K562 (cell line): Measurements from ENCODE around the gene NFIC. TPM values are rescaled to one million over a fixed set of nuclear protein-coding genes. Genes with fewer than 3 reads are reported as not detected.
A peak's percentile ranks its signal among the peaks of the same experiment; 100 is the strongest.

Experiments used
- ARID1B ChIP-seq: fragments of 450-650 bp; IDR thresholded peaks from 2 replicates; pipeline ENCODE4 v1.6.1; 2016; ENCODE audit warnings: antibody characterized with exemption, mild to moderate bottlenecking, inconsistent platforms
- ATF1 ChIP-seq, 2 experiments: fragments of 450-650 bp in 1 of 2; IDR thresholded peaks; 2 replicates each; pipeline ENCODE4 v1.6.1; 2016; ENCODE audit warnings: missing compliant biosample characterization in 1 of 2, missing genetic modification characterization in 1 of 2
- ATF7 ChIP-seq: fragments of 450-650 bp; IDR thresholded peaks from 2 replicates; pipeline ENCODE4 v1.7.1; 2014; ENCODE audit warnings: mild to moderate bottlenecking, moderate library complexity
- BRF1 ChIP-seq: IDR thresholded peaks from 3 replicates; pipeline ENCODE4 v1.6.1; 2011; ENCODE audit warnings: borderline replicate concordance, mild to moderate bottlenecking; ENCODE audit not compliant: insufficient read length; ENCODE audit errors: extremely low read depth
- CBX1 ChIP-seq: sonication (generic); IDR thresholded peaks from 2 replicates; pipeline ENCODE4 v1.6.1; 2016; ENCODE audit warnings: antibody characterized with exemption, low read depth, mild to moderate bottlenecking
- DEAF1 ChIP-seq: fragments of 450-650 bp; formaldehyde crosslinking; IDR thresholded peaks from 2 replicates; pipeline ENCODE4 v1.4.0; 2020; ENCODE audit warnings: mild to moderate bottlenecking, moderate library complexity
- DNMT1 ChIP-seq: fragments of 450-650 bp; IDR thresholded peaks from 2 replicates; pipeline ENCODE4 v1.6.1; 2016; ENCODE audit warnings: antibody characterized with exemption, mild to moderate bottlenecking
- E2F8 ChIP-seq: fragments of 450-650 bp; IDR thresholded peaks from 2 replicates; pipeline ENCODE4 v1.7.1; 2018; ENCODE audit warnings: mild to moderate bottlenecking, low read depth; ENCODE audit not compliant: partially characterized antibody
- HSF4 ChIP-seq: fragments of 250-450 bp; sonication (Bioruptor Pico); IDR thresholded peaks from 2 replicates; pipeline ENCODE4 v2.1.2; 2022; ENCODE audit warnings: mild to moderate bottlenecking, moderate library complexity, borderline replicate concordance
- KDM1A ChIP-seq, 2 experiments: fragments of 450-650 bp; IDR thresholded peaks; 2 replicates each; pipeline ENCODE4 v1.6.1; 2016; ENCODE audit warnings: mild to moderate bottlenecking in 2 of 2
- LCOR ChIP-seq: sonication (generic); formaldehyde crosslinking; IDR thresholded peaks from 2 replicates; pipeline ENCODE4 v1.8.0; 2022; ENCODE audit warnings: mild to moderate bottlenecking, missing genetic modification reagents
- MCM5 ChIP-seq: fragments of 450-650 bp; IDR thresholded peaks from 2 replicates; pipeline ENCODE4 v1.6.1; 2016; ENCODE audit warnings: low read depth
- MTA2 ChIP-seq: fragments of 450-650 bp; IDR thresholded peaks from 2 replicates; pipeline ENCODE4 v1.6.1; 2016; ENCODE audit warnings: low read depth
- NONO ChIP-seq, 2 experiments: fragments of 200-400 bp in 1 of 2; fragments of 450-650 bp in 1 of 2; formaldehyde crosslinking in 1 of 2; IDR thresholded peaks; 2 replicates each; pipeline ENCODE4 v1.6.1; 2017; ENCODE audit warnings: low read depth in 2 of 2, mild to moderate bottlenecking in 2 of 2, moderate library complexity in 2 of 2, low read length in 1 of 2
- NR1H2 ChIP-seq: sonication (generic); formaldehyde crosslinking; IDR thresholded peaks from 2 replicates; pipeline ENCODE4 v1.4.0; 2020; ENCODE audit warnings: mild to moderate bottlenecking, missing genetic modification reagents
- NR2C2 ChIP-seq, 2 experiments: fragments of 200-800 bp in 1 of 2; sonication (Bioruptor generic) in 1 of 2; sonication (generic) in 1 of 2; formaldehyde crosslinking in 1 of 2; IDR thresholded peaks; 2 replicates each; pipeline versions ENCODE4 v1.6.1 to v1.8.0; 2016 to 2022; ENCODE audit warnings: mild to moderate bottlenecking in 1 of 2, missing compliant biosample characterization in 1 of 2, missing genetic modification characterization in 1 of 2, missing genetic modification reagents in 1 of 2
- PHF20 ChIP-seq: fragments of 450-650 bp; IDR thresholded peaks from 2 replicates; pipeline ENCODE4 v1.6.1; 2018; ENCODE audit not compliant: partially characterized antibody
- RCOR1 ChIP-seq, 2 experiments: IDR thresholded peaks; 2 replicates each; pipeline ENCODE4 v1.6.1; 2012; ENCODE audit warnings: low read depth in 2 of 2, low read length in 2 of 2, borderline replicate concordance in 1 of 2, improper control_type of control experiment in 1 of 2
- SMARCA5 ChIP-seq: fragments of 450-650 bp; IDR thresholded peaks from 2 replicates; pipeline ENCODE4 v1.6.1; 2016
- TFAP4 ChIP-seq: sonication (generic); formaldehyde crosslinking; IDR thresholded peaks from 2 replicates; pipeline ENCODE4 v1.8.0; 2022; ENCODE audit warnings: missing genetic modification reagents, mild to moderate bottlenecking, moderate library complexity, borderline replicate concordance
- XRCC5 ChIP-seq: fragments of 200-400 bp; formaldehyde crosslinking; IDR thresholded peaks from 2 replicates; pipeline ENCODE4 v1.6.1; 2017; ENCODE audit warnings: low read depth, mild to moderate bottlenecking, low read length
- ZBED1 ChIP-seq: IDR thresholded peaks from 2 replicates; pipeline ENCODE4 v1.6.1; 2014
- polyA plus RNA-seq, 8 experiments: library from polyadenylated mRNA; depleted of rRNA in 4 of 8; stranded (reverse) in 5 of 8; unstranded in 3 of 8; fragments of >200 nt; fragmentation: Nextera tagmentation in 2 of 8; fragmentation: Illumina TruSeq in 1 of 8; extraction: Ambion mirVana in 2 of 8; extraction: Trizol in 1 of 8; gene quantifications; 2 replicates each; pipeline versions ENCODE4 v1.2.1 to v1.2.3, GENCODE V29; 2011 to 2014; ENCODE audit warnings: inconsistent platforms in 1 of 8, missing spikeins in 1 of 8
- total RNA-seq, 7 experiments: library from RNA; depleted of rRNA in 6 of 7; stranded (reverse); fragments of >200 nt in 6 of 7; fragmentation: Illumina TruSeq in 2 of 7; extraction: Trizol in 2 of 7; gene quantifications; 2 replicates each; pipeline versions ENCODE4 v1.2.1 to v1.2.3, GENCODE V29; 2011 to 2021; ENCODE audit warnings: low replicate concordance in 1 of 7

Gene NFIC
- total and polyA plus RNA-seq, 9 of the 15 experiments (the other 6 are each of a cell fraction or from before 2014, with no cell fraction given): 0.71 to 62.1 (median 6.9) TPM

GRCh38 chr19:3374369-3375112 is 8.2 kb downstream of the NFIC start (continued):
- TF ChIP-seq MTA2 (no peak; the same call in 1 of the 2 replicates), RCOR1 (IDR thresholded peaks at IDR 0.05; ENCODE audit: borderline replicate concordance in 1 of 2, low read depth in 2 of 2, low read length in 2 of 2) (peak; percentile 85 to 87), MCM5 (no peak), ATF7 (peak; percentile 34; the same call in 1 of the 2 replicates), NR1H2 (CRISPR knock-in tag) (no peak), KDM1A (IDR thresholded peaks at IDR 0.05) (peak; percentile 98 to 99), LCOR (CRISPR knock-in tag) (peak; percentile 92), PHF20 (peak; percentile 87), CBX1 (peak; percentile 99), TFAP4 (CRISPR knock-in tag) (peak; percentile 51; the same call in 1 of the 2 replicates), ARID1B (peak; percentile 86), SMARCA5 (peak; percentile 99), E2F8 (peak; percentile 45), NONO (IDR thresholded peaks at IDR 0.05; ENCODE audit: low read depth in 2 of 2, low read length in 1 of 2) (no peak), ZBED1 (no peak), BRF1 (no peak), DNMT1 (no peak), ATF1 (CRISPR knock-in tag; IDR thresholded peaks at IDR 0.05) (no peak), ATF1 (tag; IDR thresholded peaks at IDR 0.05) (peak; percentile 54; the same call in 1 of the 2 replicates), DEAF1 (CRISPR knock-in tag) (no peak), XRCC5 (peak; percentile 67; the same call in 1 of the 2 replicates), HSF4 (CRISPR knock-in tag) (no peak), NR2C2 (CRISPR knock-in tag; IDR thresholded peaks at IDR 0.05) (no peak), NR2C2 (tag; IDR thresholded peaks at IDR 0.05) (peak; percentile 47; the same call in 1 of the 2 replicates)
